GM18951 (cell line): ENCODE data around the gene CD99.

Experiments
- POLR2A ChIP-seq: IDR thresholded peaks from 4 replicates; pipeline ENCODE4 v1.6.1; 2011; ENCODE audit warnings: mild to moderate bottlenecking; ENCODE audit not compliant: insufficient read length, insufficient read depth; ENCODE audit errors: extremely low read depth
- in situ Hi-C: fragments of 300-500 bp; cut with MboI; formaldehyde crosslinking; loops from one replicate; pipeline ENCODE4 v1.12.0; 2022; ENCODE audit warnings: low sequenced_read_pairs, mixed read lengths, inconsistent platforms; ENCODE audit not compliant: unreplicated experiment

The CD99 gene

DNA sequence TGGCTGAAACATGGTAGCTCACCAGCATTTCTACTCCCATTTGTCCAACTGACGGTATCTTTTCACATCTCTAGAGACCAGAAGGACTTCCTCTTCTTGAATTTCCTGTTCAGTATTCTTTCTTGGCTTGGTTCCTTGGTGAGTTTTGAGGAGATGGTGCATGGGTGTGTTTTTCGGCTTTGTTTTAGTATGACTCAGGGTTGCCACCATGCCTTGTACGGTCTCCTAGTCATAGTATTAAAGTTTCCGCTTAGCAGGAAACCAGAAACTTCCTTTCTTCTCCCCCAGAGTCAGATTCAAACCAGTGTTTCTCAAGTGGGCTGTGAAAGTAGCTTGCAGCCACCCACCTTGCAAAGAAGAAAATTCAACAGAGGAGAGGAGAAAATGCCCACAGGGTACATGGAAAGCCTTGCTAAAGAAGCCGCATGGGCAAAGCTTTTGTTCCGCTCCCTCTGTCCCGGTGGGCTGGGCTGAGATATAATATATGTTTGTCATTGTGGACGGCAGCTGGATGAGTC is 5.7 kb downstream of the CD99 start:
- in situ Hi-C loops = no loop called here
- TF ChIP-seq POLR2A = no peak

DNA sequence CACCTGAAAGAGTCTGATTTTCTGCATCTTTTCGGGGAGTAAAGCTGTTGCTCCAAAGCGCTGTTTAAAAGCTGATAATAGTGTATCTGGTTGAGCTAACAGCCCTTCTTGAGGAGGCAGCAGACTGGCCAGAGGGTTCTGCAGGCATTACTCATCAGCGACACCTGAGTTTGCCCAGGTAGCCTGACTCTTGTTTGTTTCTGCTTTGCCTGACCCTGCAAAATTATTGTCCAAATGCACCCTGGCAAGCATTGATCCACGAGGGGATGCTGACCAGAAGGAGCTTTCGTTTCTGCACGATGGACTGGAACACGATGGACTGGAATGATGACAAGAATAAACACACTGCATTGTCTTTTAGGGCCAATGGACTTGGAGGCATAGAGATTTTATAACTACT is 6.2 kb downstream of the CD99 start:
- in situ Hi-C loops = no loop called here
- TF ChIP-seq POLR2A = no peak

DNA sequence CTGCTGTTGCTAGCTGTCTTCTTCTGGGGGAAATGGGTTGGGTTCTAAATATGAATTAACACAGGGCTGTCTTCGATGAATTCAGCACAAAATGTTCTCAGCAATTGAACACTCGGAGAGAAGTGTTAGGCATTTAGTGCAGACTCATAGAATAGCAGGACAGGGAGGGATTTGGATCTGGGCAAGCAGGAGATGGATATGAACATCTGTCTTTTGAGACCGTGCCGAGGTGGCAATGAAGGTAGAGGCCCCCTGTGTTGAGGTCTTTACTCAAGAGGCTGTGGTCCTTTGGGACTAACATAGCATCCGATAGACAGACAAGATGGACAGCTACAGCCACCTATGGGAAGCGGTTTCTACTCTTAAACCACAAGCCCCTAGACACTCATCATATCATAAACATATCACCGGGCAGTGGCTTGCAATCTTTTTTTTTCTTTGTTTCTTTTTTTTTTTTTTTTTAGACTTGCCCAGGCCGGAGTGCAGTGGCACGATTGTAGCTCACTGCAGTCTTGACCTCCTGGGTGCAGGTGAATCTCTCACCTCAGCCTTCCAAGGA is 6.7 kb downstream of the CD99 start:
- no peak for TF ChIP-seq POLR2A
- in situ Hi-C loops = no loop called here

DNA sequence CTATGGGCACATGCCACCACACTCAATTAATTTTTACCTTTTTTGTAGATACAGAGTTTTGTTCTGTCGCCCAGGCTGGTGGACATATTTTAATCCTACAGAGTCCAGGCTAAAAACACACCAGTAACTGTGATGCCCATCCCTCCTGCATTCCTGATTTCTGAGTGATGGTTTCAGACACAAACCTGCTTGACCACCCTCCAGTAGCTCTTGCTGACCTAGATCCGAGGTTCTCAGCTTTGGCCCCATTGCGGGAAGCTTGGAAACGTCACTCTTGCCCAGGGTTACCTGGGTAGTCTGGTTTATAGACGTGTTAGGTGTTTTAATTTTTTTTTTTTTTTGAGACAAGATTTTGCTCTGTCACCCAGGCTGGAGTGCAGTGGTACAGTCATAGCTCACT is 7.5 kb downstream of the CD99 start:
- in situ Hi-C loops = no loop called here
- no peak for TF ChIP-seq POLR2A

DNA sequence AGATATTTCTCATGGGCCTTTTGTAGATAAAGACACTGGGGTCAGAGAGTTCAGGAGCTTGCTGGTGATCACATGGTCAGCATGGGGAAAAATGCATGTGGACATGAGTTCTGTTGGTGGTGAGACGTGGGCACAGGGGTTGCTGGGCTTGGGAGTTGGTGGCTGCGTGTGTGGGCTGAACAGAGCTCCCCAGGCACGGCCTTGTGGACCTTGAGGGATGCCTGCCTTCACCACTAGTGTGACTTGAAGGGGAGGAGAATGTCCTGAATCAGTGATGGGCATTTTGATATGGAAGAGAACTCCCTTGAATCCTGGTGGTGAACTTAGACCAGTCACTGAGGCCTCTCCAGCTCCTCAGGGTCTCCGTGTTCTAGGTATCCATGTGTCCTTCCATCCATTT is 8.9 kb downstream of the CD99 start:
- TF ChIP-seq POLR2A = no peak
- in situ Hi-C loops = no loop called here

DNA sequence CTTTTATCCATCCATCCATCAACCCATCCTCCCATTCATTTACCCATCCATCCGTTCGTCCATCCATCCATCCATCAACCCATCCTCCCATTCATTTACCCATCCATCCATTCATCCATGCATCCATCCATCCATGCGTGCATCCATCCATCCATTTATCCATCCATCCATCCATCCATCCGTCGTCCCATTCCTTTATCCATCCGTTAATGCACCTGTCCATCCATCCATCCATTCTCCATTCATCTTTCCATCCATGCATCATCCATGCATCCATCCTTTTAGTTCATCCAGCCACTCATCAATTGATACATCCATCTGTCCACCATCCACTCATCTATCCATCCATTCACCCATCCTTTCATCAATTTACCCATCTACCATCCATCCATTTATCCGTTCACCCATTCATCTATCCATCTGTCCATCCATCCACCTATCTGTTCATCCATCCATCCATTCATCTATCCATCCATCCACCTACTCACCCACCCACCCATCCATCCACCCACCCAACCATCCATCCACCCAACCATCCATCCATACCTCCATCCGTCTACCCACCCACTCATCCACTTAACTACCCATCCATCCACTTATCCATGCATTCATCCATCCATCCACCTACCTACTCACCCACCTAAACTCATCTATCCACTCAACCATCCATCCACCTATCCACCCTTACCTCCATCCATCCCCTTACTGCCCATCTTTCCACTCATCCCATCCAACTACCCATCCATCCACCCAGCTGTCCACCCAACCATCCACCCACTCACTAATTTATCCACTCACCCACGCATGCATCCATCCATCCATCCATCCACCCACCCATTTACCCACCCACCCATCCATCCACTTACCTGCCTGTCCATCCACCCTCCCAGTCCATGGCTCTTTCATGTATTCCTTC is 9.6 kb downstream of the CD99 start:
- in situ Hi-C loops = no loop called here
- no peak for TF ChIP-seq POLR2A

DNA sequence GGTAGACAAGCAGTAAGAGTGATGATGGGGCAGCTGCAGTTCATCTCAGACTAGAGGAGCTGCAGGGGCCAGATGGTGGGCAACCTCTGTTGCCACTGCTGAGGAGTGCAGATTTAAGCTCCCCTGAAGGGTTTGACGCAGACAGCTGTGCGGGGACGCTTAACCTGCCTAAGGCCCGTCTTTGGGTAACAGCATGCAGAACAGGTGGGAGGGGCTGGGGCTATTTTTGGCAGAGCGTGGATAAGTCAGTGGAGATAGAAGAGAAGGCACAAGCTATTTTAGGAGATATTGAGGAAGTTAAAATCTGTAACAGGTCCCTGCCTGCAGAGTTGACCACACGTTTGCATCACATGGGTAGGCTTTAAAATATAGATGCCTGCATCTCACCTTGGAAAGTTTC is 10.5 kb downstream of the CD99 start:
- no peak for TF ChIP-seq POLR2A
- in situ Hi-C loops = no loop called here

DNA sequence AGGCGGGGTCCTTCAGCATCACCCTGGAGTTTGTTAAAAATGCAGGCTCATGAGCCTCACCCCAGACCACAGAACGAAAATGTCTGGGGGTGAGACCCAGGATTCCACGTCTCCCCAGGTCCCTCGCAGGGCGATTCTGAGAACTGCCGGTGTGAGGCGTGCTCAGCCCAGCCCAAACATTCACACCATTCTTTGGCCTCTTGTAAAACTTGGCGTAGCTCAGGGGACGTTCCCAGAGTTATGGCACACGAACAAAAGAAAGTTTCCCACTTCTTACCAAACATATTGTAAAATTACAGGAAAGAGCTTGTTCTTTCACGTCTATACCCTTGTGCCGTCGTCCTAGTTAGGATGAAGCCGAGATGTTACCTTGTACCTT is 12.9 kb downstream of the CD99 start:
- no peak for TF ChIP-seq POLR2A
- in situ Hi-C loops = no loop called here

DNA sequence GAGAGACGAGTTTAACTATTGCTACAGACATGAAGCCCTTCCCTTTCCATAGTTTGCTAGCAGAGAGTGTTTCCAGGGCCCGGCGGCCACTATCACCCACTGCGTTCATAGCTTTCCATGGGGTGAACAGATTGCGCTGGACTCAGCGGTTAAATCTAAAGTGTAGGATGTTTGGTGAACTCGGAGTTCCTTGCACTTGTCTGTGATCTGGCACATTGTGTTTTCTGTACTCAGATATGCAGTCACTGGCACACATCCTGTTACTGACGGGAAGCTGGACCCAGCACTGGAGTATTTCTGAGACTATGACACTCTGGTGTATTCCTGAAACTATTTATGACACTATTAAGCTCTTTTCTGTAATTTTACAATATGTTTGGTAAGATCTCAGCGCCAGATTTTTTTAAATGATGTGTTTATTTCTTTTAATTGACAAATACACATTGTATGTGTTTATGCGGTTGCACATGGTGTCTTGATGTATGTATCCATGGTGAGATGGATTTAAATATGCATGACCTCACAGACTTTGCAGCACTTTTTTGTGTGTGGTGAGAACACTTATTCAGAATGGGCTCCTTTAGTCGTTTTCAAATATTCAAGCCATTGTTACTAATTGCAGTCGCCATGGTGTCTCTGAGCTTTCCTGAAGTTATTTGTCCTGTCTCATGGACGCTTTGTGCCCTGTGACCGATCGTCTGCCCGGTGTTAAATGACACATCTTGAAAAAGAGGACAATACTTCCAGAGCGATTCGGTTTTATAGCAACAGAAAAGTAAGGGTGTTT is 14.1 kb downstream of the CD99 start:
- no peak for TF ChIP-seq POLR2A
- in situ Hi-C loops = no loop called here

DNA sequence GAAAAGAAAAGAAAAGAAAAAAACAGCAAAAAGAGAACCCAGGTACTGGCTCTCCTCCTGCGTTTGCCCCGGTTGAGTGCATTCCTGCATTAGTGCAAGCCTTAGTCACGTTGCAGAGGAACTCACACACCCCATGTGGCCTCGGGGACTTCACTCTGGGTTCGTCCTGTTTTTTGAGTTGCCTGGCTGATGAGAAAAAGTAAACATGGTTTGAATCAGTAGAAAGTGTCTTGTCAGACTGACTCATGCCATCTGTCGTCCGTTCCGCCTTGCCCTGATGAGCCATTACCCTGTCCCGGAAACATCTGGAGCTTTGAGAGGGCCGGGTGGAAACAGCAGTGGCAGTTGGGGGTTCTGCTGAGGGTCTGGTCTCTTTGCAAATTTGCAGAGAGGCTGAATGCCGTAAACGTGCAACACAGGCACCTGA is 16.3 kb downstream of the CD99 start:
- no peak for TF ChIP-seq POLR2A
- in situ Hi-C loops = no loop called here

DNA sequence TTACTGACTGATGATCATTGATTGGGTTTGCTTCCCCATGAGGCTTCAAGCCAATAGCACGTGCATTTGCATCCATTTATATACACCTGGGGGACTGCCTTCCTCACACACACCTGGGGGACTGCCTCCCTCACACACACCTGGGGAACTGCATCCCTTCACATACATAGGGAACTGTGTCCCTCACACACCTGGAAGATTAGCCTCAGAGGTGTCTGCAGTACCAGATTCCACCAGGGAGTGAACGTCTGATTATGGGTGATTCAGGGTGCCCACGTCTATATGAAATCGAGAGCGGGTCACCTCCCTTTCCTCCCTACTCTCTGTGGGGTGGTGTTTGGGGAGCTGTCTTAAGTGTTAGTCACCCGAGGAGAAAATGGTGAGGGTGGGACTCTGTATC is 16.9 kb downstream of the CD99 start:
- TF ChIP-seq POLR2A = no peak
- in situ Hi-C loops = no loop called here

DNA sequence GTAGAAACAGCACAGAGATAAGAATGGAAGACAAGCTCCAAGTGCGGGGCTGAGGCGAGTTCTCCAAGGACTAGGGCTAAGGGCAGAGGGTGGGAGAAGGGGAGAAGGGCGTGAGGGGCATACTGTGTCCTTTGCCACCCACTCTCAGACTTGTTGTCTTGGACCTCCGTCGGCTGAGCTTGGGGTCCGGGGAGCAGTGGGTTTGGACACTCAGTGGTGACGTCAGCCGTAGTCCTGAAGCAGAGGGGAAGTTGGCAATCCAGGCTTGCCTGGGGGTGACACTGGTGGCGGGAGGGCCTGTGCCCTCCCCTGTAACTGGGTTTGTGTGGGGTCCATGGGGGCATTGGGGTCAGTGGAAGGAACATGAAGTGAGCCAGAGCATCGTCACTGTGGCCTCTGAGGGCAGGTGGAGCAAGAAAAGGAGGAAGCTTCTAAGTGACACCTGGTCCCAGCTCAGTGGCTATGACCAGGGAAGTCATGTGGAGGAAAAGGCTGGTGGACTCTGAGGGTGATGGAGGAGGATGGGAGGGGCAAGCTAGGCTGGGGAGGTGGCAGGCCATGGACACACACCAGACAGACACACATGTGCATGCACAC is 17.6 kb downstream of the CD99 start:
- in situ Hi-C loops = no loop called here
- no peak for TF ChIP-seq POLR2A

DNA sequence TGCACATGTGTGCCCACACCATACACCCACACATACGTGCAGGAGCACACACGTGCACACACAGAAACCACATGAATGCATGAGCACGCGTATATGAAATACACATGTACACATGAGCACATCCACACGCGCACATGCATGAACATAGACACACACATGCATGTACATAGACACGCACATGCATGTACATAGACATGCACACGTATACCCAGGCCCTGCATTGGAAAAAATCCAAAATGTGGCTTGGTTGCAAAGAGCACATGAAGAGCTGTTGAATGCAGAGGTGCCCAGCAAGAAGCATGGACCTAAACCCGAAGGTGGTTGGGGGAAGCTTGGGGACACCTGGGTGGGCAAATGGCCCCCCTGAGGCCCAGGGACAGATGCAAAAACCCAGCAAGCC is 18.5 kb downstream of the CD99 start:
- in situ Hi-C loops = no loop called here
- no peak for TF ChIP-seq POLR2A

DNA sequence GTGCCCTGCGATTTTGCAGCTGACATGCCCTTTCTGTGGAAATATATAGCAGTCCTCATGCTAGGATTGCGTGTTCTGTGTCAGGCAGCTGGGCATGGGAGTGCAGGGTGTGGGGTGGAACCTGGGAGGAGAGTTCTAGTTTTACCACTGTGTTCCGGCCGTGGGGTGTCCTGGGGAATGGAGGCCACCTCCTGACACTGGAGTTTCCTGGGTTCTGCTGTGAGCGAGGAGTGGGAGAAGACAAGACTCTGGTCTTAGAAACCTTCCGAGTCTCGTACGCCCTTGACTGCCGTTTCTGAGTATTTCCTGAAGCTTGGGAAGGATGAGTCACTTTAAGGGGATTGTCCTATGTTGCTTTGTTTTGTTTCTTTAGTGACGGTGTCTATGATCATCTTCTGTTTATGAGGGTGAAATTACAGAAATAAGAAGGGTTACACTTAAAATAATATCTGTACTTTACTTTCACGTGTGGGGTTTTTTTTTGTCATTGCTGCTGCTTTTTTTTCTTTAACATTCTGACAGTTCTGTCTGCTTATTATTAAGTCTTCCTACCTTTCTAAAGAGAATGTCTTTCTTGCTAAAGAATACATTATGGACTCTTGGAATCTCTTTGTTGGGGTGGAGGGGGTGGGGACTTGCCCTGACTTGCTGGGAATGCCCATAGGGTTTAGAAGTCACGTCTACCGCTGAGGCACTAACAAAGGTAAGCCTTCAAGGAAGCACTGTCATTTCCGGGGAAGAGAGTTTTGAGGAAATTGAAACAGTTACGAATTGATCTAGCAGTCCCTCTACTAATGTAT is 19.1 kb downstream of the CD99 start:
- no peak for TF ChIP-seq POLR2A
- in situ Hi-C loops = no loop called here
